HL-60 (cell line): Measurements from ENCODE around the gene SLTM.

Source experiments
- REST ChIP-seq: IDR thresholded peaks from 2 replicates; pipeline ENCODE4 v1.6.1; 2012; ENCODE audit warnings: low read depth; ENCODE audit not compliant: insufficient replicate concordance
- TF ChIP-seq, protein P1 (sequence below): IDR thresholded peaks from one replicate; pipeline ENCODE4 v1.5.1; 2011; ENCODE audit warnings: low read length, control low read depth, inconsistent platforms; ENCODE audit not compliant: insufficient read depth

- TF ChIP-seq, protein P1, sequence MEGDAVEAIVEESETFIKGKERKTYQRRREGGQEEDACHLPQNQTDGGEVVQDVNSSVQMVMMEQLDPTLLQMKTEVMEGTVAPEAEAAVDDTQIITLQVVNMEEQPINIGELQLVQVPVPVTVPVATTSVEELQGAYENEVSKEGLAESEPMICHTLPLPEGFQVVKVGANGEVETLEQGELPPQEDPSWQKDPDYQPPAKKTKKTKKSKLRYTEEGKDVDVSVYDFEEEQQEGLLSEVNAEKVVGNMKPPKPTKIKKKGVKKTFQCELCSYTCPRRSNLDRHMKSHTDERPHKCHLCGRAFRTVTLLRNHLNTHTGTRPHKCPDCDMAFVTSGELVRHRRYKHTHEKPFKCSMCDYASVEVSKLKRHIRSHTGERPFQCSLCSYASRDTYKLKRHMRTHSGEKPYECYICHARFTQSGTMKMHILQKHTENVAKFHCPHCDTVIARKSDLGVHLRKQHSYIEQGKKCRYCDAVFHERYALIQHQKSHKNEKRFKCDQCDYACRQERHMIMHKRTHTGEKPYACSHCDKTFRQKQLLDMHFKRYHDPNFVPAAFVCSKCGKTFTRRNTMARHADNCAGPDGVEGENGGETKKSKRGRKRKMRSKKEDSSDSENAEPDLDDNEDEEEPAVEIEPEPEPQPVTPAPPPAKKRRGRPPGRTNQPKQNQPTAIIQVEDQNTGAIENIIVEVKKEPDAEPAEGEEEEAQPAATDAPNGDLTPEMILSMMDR, result no peak
- TF ChIP-seq REST, result no peak
Measured at GRCh38 chr15:58918239-58918638, 15.2 kb downstream of the SLTM start.
